BE2C (cell line): ENCODE measurements around the gene RNU1-1.
"Not testable (repeated sequence)": the region's sequence is repeated elsewhere in the genome, so short reads cannot be mapped to it uniquely, and the experiment has no call there.

ENCODE experiments used
- DNase-seq: peaks from one replicate; pipeline ENCODE4 v3.0.0-alpha.2; 2020
- H3K27me3 ChIP-seq: fragments of 250-450 bp; sonication (Bioruptor Pico); 2 replicates; pipeline ENCODE4 v1.5.1; 2020; ENCODE audit warnings: mild to moderate bottlenecking
- H3K36me3 ChIP-seq: fragments of 250-450 bp; sonication (Bioruptor Pico); 2 replicates; pipeline ENCODE4 v1.5.1; 2020; ENCODE audit warnings: mild to moderate bottlenecking
- H3K4me1 ChIP-seq: fragments of 250-450 bp; sonication (Bioruptor Pico); 2 replicates; pipeline ENCODE4 v1.5.1; 2020
- H3K4me3 ChIP-seq: 2 replicates; pipeline ENCODE4 v1.5.1; 2011; ENCODE audit warnings: low read depth, low read length
- H3K9me3 ChIP-seq: fragments of 250-450 bp; sonication (Bioruptor Pico); 2 replicates; pipeline ENCODE4 v1.5.1; 2020
- TF ChIP-seq, protein P1 (sequence below): IDR thresholded peaks from 2 replicates; pipeline ENCODE4 v1.5.1; 2012; ENCODE audit warnings: mild to moderate bottlenecking, low read depth, low read length

RNU1-1 gene

DNA sequence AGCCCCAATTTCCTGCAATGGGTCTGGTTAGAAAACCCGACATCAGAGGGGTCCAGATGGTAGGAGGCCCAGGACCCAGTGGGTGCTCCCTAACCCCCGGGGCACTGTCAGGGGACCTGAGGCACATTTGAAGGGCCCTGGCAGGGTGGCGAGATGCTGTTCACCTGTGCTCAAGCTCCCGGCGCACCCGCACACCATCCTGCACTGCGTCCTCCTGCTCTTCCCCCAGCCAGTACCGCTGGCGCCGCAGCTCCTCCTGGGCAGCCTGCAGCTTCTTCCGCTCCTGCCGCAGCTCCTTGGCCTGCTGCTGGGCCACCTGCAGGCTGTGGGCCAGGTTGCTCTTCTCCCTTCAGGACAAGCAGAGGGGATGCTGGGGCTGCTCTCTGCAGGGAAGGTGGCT lies 36.0 kb downstream of the RNU1-1 start:
- no peaks in the 10 kb centered on the region for H3K36me3 ChIP-seq
- TF ChIP-seq, protein P1, sequence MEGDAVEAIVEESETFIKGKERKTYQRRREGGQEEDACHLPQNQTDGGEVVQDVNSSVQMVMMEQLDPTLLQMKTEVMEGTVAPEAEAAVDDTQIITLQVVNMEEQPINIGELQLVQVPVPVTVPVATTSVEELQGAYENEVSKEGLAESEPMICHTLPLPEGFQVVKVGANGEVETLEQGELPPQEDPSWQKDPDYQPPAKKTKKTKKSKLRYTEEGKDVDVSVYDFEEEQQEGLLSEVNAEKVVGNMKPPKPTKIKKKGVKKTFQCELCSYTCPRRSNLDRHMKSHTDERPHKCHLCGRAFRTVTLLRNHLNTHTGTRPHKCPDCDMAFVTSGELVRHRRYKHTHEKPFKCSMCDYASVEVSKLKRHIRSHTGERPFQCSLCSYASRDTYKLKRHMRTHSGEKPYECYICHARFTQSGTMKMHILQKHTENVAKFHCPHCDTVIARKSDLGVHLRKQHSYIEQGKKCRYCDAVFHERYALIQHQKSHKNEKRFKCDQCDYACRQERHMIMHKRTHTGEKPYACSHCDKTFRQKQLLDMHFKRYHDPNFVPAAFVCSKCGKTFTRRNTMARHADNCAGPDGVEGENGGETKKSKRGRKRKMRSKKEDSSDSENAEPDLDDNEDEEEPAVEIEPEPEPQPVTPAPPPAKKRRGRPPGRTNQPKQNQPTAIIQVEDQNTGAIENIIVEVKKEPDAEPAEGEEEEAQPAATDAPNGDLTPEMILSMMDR, result no peak
- no peaks in the 10 kb centered on the region for H3K27me3 ChIP-seq
- DNase-seq, result no peak
- no peaks in the 10 kb centered on the region for H3K9me3 ChIP-seq
- no peak overlapping the region for H3K4me3 ChIP-seq
- no peaks in the 10 kb centered on the region for H3K4me1 ChIP-seq

GRCh38 chr1:16475771-16476770 lies 38.0 kb downstream of the RNU1-1 start:
- H3K9me3 ChIP-seq, H3K36me3 ChIP-seq, H3K27me3 ChIP-seq, H3K4me3 ChIP-seq, H3K4me1 ChIP-seq, DNase-seq: not testable (repeated sequence)

- not testable (repeated sequence) for H3K4me1 ChIP-seq, H3K9me3 ChIP-seq, H3K27me3 ChIP-seq, DNase-seq, H3K36me3 ChIP-seq, H3K4me3 ChIP-seq
- TF ChIP-seq, protein P1, result peak; percentile 17; the same call in 1 of the 2 replicates
Measured at GRCh38 chr1:16474891-16475290, 39.2 kb downstream of the RNU1-1 start.

DNA sequence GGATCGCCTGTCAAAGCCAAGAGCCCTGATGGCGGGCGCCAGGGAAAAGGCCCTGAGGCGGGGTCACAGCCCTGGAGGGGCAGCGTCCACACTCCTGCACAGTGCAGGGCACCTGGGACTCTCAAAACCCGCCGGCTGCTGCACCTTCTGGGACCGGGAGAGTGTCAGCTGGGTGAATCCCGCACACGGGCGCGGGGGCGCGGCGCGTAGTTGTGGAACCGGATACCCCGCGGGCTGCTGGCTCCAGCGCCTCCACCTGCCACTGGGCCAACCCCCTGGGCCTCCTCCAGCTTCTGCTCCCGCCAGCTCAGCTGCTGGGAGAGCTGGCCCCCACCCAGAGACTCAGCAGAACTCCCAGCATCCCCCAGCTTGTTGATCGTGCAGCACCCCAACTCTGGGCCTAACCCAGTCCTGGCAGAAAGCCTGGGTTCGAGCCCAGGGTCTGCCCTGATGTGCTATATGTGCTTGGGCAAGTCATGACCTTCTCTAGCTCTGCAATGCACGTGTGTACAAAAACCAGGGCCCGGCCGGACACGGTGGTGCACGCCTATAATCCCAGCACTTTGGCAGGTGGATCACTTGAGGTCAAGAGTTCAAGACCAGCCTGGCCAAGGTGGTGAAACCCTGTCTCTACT lies 39.8 kb downstream of the RNU1-1 start:
- TF ChIP-seq, protein P1, result no peak

DNA sequence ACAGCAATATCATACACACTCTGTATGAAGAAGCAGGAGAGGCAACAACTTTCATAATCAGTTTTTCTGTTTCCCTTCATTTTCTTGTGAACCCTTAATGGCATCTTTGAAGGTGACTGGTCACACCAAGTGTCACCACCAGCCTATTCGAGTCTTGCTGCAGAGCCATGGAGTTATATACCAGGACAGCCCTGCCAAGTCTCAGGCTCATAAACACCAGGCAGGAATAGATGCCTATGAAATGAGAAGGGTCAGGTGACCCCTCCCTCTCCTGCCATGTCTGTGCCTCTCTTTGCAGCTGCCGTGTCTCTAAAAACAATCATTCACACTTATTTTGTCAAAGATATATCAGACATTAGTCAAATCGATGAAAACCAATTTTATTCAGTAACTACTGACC lies 45.5 kb downstream of the RNU1-1 start:
- Histone ChIP-seq H3K4me1 (no peaks in the 10 kb centered on the region), H3K36me3 (no peaks in the 10 kb centered on the region), H3K27me3 (no peaks in the 10 kb centered on the region), H3K4me3 (no peak overlapping the region), H3K9me3 (no peaks in the 10 kb centered on the region)
- TF ChIP-seq, protein P1, result no peak
- no peak for DNase-seq

More for the DNA sequence above, 39.8 kb downstream of the RNU1-1 start:
- no peaks in the 10 kb centered on the region for H3K36me3 ChIP-seq
- no peaks in the 10 kb centered on the region for H3K4me1 ChIP-seq
- no peaks in the 10 kb centered on the region for H3K27me3 ChIP-seq
- H3K4me3 ChIP-seq, result no peak overlapping the region
- H3K9me3 ChIP-seq, result no peaks in the 10 kb centered on the region
- no peak for DNase-seq

DNA sequence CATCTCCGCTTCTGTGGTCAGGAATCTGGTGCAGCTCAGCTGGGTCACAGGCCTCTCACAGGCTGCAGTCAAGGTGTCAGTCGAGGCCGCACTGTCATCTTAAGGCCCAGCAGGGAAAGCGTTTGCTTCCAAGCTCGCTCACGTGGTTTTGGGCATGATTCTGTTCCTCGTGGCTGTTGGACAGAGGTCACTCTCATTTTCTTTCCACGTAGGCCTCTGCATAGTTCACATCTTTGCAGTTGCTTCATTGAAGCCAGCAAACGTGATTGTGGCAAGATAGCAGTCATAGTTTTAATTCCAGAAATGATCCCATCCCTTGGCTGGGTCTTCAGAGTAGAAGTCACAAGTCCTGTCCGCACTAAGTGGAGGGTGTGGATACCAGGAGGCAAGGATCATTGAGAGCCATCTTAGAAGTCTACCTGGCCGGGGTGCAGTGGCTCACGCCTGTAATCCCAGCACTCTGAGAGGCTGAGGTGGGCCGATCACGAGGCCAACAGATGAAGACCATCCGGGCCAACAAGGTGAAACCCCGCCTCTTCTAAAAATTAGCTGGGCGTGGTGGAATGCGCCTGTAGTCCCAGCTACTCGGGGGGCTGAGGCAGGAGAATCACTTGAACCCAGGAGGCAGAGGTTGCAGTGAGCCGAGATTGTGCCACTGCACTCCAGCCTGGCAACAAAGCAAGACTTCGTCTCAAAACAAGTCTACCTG lies 49.0 kb downstream of the RNU1-1 start:
- Histone ChIP-seq H3K4me1 (no peaks in the 10 kb centered on the region), H3K27me3 (no peaks in the 10 kb centered on the region), H3K4me3 (no peak overlapping the region), H3K9me3 (no peaks in the 10 kb centered on the region), H3K36me3 (no peaks in the 10 kb centered on the region)
- no peak for DNase-seq
- TF ChIP-seq, protein P1, result no peak
